HAP-1 (cell line): ENCODE data around the gene MYOM1.
"Not testable (repeated sequence)": the region's sequence is repeated elsewhere in the genome, so short reads cannot be mapped to it uniquely, and the experiment has no call there.

Experiments used
- DNase-seq, 2 experiments: peaks; one replicate each; pipeline ENCODE4 v3.0.0-alpha.2; 2016 to 2020; ENCODE audit warnings: low spot score in 2 of 2
- H3K27me3 ChIP-seq: fragments of 250-450 bp; sonication (Bioruptor Pico); 2 replicates; pipeline ENCODE4 v1.5.1; 2020; ENCODE audit warnings: low read depth, mild to moderate bottlenecking, moderate library complexity
- H3K36me3 ChIP-seq: fragments of 250-450 bp; sonication (Bioruptor Pico); replicated peaks from 2 replicates; pipeline ENCODE4 v1.5.1; 2020; ENCODE audit warnings: mild to moderate bottlenecking
- H3K4me1 ChIP-seq: fragments of 250-450 bp; sonication (Bioruptor Pico); 2 replicates; pipeline ENCODE4 v1.5.1; 2020; ENCODE audit warnings: mild to moderate bottlenecking
- H3K4me3 ChIP-seq: fragments of 250-450 bp; sonication (Bioruptor Pico); 2 replicates; pipeline ENCODE4 v1.5.1; 2020; ENCODE audit warnings: mild to moderate bottlenecking, moderate library complexity
- H3K9me3 ChIP-seq: fragments of 250-450 bp; sonication (Bioruptor Pico); 2 replicates; pipeline ENCODE4 v1.5.1; 2020; ENCODE audit warnings: mild to moderate bottlenecking, moderate library complexity
- in situ Hi-C: fragments of 300-500 bp; cut with MboI; formaldehyde crosslinking; loops from 3 replicates; pipeline ENCODE4 v1.14.3; 2020; ENCODE audit warnings: low sequenced_read_pairs, inconsistent platforms, mixed read lengths

Gene MYOM1

DNA sequence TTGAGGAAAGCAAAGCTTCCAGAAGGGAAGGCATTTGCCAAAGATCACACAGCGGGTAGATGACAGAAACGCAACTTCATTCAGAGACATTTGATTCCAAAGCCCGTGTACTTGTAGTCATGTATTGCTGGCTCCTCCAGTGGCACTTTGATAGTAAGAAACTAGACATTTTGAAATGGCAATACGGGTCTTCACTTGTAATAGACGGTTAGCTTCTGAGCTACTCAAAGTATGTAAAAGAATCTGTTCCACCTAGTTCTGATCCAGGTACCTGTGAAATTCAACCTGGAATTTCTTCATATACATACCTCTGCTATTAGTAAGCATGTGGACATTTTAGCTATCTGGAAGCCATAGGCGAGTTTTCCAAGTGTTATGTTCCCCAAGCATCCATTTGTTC is 1.7 kb upstream of the MYOM1 start:
- DNase-seq, result no peak
- H3K4me1 ChIP-seq, result peaks cover 9% of the 10 kb centered on the region
- in situ Hi-C loops, result no loop called here
- H3K4me3 ChIP-seq, result no peak overlapping the region
- H3K9me3 ChIP-seq, result no peaks in the 10 kb centered on the region
- H3K36me3 ChIP-seq, result no peaks in the 10 kb centered on the region
- H3K27me3 ChIP-seq, result no peaks in the 10 kb centered on the region

DNA sequence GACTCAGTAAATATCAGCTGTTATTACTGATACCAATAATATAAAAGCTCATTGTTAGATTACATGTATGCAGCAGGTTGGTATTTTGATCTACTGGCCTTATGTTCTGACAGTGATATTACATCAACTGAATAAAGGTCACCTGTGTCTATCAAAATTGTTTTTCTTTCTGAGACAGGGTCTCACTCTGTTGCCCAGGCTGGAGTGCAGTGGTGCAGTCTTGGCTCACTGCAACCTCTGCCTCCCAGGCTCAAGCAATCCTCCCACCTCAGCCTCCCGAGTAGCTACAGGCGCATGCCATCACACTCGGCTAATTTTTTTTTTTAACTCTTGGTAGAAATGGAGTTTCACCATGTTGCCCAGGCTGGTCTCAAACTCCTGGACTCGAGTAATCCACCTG is 1.1 kb upstream of the MYOM1 start:
- H3K4me1 ChIP-seq, H3K27me3 ChIP-seq, H3K36me3 ChIP-seq, DNase-seq, in situ Hi-C loops, H3K4me3 ChIP-seq, H3K9me3 ChIP-seq: not testable (repeated sequence)

- peaks cover 9% of the 10 kb centered on the region for H3K4me1 ChIP-seq
- no peaks in the 10 kb centered on the region for H3K36me3 ChIP-seq
- DNase-seq, result no peak
- H3K27me3 ChIP-seq, result no peaks in the 10 kb centered on the region
- no peaks in the 10 kb centered on the region for H3K9me3 ChIP-seq
- in situ Hi-C loops, result no loop called here
- no peak overlapping the region for H3K4me3 ChIP-seq
Observed at GRCh38 chr18:3219241-3219630, 532 bp downstream of the MYOM1 start.

GRCh38 chr18:3218819-3219218 is 949 bp downstream of the MYOM1 start:
- Histone ChIP-seq H3K4me1 (peaks cover 9% of the 10 kb centered on the region), H3K9me3 (no peaks in the 10 kb centered on the region), H3K36me3 (no peaks in the 10 kb centered on the region), H3K27me3 (no peaks in the 10 kb centered on the region), H3K4me3 (no peak overlapping the region)
- no peak for DNase-seq
- in situ Hi-C loops, result no loop called here

GRCh38 chr18:3217948-3218647 is 1.7 kb downstream of the MYOM1 start:
- DNase-seq, result peak; percentile 12 to 30
- H3K9me3 ChIP-seq, result no peaks in the 10 kb centered on the region
- no peaks in the 10 kb centered on the region for H3K36me3 ChIP-seq
- peaks cover 1% of the 10 kb centered on the region for H3K4me1 ChIP-seq
- no peaks in the 10 kb centered on the region for H3K27me3 ChIP-seq
- H3K4me3 ChIP-seq, result no peak overlapping the region
- in situ Hi-C loops, result no loop called here

DNA sequence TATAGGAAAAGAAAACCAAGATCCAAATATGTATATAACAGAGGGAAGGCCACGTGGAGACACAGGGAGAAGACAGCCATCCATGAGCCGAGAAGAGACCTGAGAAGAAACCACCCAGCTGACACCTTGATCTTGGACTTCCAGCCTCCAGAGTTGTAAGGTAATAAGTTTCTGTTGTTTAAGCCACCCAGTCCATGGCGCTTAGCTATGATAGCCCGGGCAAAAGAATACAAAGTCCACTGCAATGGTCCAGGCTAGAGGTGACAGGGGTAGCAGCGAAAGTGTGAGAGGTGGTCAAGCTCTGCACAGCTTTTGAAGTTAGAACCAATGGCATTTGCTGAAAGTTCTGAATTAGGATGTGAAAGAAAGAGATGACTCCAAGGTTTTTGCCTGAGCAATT is 2.8 kb downstream of the MYOM1 start:
- Histone ChIP-seq H3K9me3 (no peaks in the 10 kb centered on the region), H3K4me1 (peaks cover 3% of the 10 kb centered on the region), H3K36me3 (no peaks in the 10 kb centered on the region), H3K4me3 (no peak overlapping the region), H3K27me3 (no peaks in the 10 kb centered on the region)
- in situ Hi-C loops, result no loop called here
- DNase-seq, result no peak

GRCh38 chr18:3214855-3215637 is 4.7 kb downstream of the MYOM1 start:
- Histone ChIP-seq H3K4me3 (no peak overlapping the region), H3K27me3 (no peaks in the 10 kb centered on the region), H3K4me1 (peaks cover 10% of the 10 kb centered on the region), H3K36me3 (no peaks in the 10 kb centered on the region), H3K9me3 (no peaks in the 10 kb centered on the region)
- in situ Hi-C loops, result no loop called here
- no peak for DNase-seq

DNA sequence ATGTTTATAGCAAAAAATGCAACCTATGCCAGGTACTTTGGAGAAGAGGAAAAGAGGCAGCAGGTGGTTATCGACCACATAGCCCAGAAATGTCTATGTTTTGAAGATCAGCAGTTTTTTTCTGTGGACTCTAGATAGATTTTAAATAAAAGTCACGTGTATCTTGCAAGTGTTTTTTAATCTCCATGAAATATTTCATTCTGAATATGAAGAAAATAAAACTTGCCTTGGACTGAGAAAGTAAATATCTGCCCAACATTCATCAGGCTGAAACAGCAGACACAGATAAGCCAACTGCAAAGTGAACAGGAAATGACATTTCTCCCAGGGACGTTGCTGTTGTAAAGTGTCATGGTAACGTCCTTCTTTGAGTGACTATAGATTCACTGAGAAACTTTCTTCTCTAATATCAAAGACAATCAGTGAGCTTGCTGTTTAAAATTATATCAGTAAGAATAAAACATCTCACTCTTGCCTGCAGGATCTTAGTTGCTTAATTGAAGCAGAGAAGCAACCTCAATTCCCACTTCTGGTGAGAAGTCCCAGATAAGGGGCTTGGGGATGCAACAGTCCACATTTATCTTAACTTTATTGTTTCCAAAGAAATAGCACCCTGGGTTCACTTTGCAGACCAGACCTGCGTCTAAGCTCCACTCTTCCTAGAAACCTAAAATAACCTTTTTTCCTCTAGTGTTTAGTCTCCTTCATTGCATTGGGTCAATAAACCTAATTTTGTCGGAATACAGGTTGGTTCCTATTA is 6.3 kb downstream of the MYOM1 start:
- no peak for DNase-seq
- H3K36me3 ChIP-seq, result no peaks in the 10 kb centered on the region
- H3K27me3 ChIP-seq, result no peaks in the 10 kb centered on the region
- peaks cover 10% of the 10 kb centered on the region for H3K4me1 ChIP-seq
- H3K4me3 ChIP-seq, result no peak overlapping the region
- H3K9me3 ChIP-seq, result no peaks in the 10 kb centered on the region
- in situ Hi-C loops, result no loop called here

- Histone ChIP-seq H3K9me3 (no peaks in the 10 kb centered on the region), H3K4me1 (peaks cover 10% of the 10 kb centered on the region), H3K27me3 (no peaks in the 10 kb centered on the region), H3K4me3 (no peak overlapping the region), H3K36me3 (no peaks in the 10 kb centered on the region)
- in situ Hi-C loops, result no loop called here
- no peak for DNase-seq
Observed at GRCh38 chr18:3212657-3213056, 7.1 kb downstream of the MYOM1 start.

GRCh38 chr18:3211236-3211992 is 8.4 kb downstream of the MYOM1 start:
- Histone ChIP-seq H3K27me3 (no peaks in the 10 kb centered on the region), H3K4me1 (peaks cover 10% of the 10 kb centered on the region), H3K9me3 (no peaks in the 10 kb centered on the region), H3K36me3 (no peaks in the 10 kb centered on the region), H3K4me3 (no peak overlapping the region)
- in situ Hi-C loops, result no loop called here
- DNase-seq, result peak in 1 of 2 experiments; percentile 30

DNA sequence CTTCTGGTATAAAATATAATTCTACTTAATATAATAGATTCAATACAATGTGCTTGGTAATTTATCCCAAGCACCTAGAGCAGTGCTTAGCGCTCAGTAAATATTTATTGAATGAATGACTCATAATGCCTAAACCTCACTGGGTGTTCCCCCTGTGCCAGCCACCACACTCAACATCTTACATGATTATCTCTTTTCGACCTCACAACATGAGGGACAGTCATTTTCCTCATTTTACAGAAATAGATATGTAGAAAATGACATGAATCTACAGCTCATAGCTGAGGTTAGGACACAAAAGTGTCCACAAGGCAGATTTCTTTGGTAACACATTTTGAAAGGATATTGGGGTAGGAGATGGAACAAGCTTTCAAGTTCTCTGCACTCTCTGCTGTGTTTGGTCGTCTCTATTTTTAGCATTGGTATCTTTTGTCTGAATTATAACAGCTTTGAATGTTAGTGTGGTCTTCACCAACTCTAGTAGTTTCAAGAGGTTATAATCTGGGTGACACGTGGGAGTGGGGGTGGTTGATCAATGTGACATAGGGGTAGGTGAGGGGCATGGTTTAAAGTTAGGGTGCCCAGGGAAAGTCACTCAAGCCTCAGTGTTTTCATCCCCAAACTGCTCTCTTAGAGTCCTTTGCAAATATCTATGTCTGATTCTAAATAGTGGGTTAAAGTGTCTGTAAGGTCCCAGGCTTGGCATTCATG is 9.8 kb downstream of the MYOM1 start:
- Histone ChIP-seq H3K9me3 (no peaks in the 10 kb centered on the region), H3K4me1 (peaks cover 10% of the 10 kb centered on the region), H3K27me3 (no peaks in the 10 kb centered on the region), H3K4me3 (no peak overlapping the region), H3K36me3 (no peaks in the 10 kb centered on the region)
- in situ Hi-C loops, result no loop called here
- no peak for DNase-seq

DNA sequence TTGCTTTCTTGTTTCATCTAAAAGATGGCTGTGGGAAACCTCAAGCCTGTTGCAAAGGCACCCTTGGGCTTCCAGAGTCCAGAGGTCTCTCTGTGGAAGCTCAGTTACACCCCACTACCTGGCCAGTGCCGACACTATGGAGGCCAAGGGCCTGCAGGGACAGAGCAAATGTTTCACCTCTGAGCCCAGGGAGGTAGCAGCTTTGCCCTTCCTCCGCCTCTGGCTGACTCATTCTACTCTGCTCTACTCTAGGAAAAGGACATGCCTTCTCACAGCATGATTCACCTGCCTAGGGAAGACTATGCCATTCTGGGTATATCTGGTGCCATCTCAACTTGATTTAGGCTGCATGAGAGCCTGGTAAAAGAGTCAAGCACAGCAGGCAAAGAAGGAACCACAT is 12.2 kb downstream of the MYOM1 start:
- in situ Hi-C loops, result no loop called here
- no peak for DNase-seq
- H3K4me3 ChIP-seq, result no peak overlapping the region

DNA sequence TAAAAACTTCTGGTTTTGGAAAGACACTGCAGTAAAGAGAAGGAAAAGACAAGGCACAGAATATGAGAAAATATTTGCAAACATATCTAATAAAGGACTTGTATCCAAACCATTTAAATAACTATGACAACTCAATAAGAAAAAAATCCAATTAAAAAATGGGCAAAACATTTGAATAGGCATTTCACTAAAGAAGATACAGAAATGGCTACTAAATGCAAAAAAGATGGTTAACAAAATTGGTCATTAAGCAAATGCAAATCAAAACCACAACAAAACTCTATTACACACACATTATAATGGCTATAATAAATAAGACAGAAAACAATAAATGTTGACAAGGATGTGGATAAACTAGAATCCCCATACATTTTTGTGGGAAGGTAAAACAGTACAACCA is 14.5 kb downstream of the MYOM1 start:
- Histone ChIP-seq H3K27me3 (no peaks in the 10 kb centered on the region), H3K4me3 (no peak overlapping the region), H3K4me1 (no peaks in the 10 kb centered on the region), H3K9me3 (no peaks in the 10 kb centered on the region), H3K36me3 (no peaks in the 10 kb centered on the region)
- DNase-seq, result no peak
- in situ Hi-C loops, result no loop called here

More for the DNA sequence above, 12.2 kb downstream of the MYOM1 start:
- no peaks in the 10 kb centered on the region for H3K36me3 ChIP-seq
- H3K9me3 ChIP-seq, result no peaks in the 10 kb centered on the region
- H3K27me3 ChIP-seq, result no peaks in the 10 kb centered on the region
- peaks cover 10% of the 10 kb centered on the region for H3K4me1 ChIP-seq
